Putamen (tissue), 1 donor: Measurements from ENCODE around the gene RRP12.

ENCODE experiments used
- DNase-seq: peaks from one replicate; pipeline ENCODE4 v3.0.0-alpha.2; 2016; ENCODE audit warnings: low spot score

The RRP12 gene

GRCh38 chr10:97312897-97313296, 88.2 kb downstream of the RRP12 start:
- DNase-seq: no peak

GRCh38 chr10:97311111-97311626, 90.0 kb downstream of the RRP12 start:
- DNase-seq: no peak

- no peak for DNase-seq
These were observed 93.0 kb downstream of the RRP12 start for GRCh38 chr10:97307866-97308780.

GRCh38 chr10:97307441-97307840, 93.7 kb downstream of the RRP12 start:
- DNase-seq: no peak
